ENCODE measurements around the gene FMN2. TPM values are rescaled to one million over a fixed set of nuclear protein-coding genes. Genes with fewer than 3 reads are reported as not detected.

FMN2 gene
- total RNA-seq, 1 donor from 2014 or later = not detected

DNA sequence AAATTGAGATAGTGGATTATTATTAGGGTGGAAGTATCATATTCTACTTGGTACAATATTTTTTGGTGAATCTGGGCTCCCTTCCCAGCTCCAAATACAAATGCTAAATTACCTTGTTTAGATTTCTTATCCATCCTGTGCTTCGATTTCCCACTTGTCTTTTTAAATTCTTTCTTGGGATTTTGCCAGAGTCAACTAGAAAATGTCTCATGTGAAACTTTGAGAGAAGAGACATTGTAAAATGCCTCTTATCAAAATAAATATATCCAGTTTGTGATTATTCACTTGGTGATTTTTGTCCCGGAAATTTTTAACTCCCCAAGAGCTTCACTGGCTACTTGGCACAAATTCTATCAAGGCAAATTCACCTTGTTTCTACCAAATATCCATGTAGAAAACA, 202.0 kb downstream of the FMN2 start:
- H3K4me1 Mint-ChIP-seq = no peaks in the 10 kb centered on the region
- no peak for ATAC-seq (ENCODE audit: low read depth)
- peaks cover 9% of the 10 kb centered on the region for H3K9me3 Mint-ChIP-seq
- H3K4me3 Mint-ChIP-seq = no peak overlapping the region
- intact Hi-C loops (cut with micrococcal nuclease) = no loop called here
- POLR2A ChIA-PET = no interaction called here
- no peak overlapping the region for H3K27ac Mint-ChIP-seq
- DNase-seq = no peak
- H3K36me3 Mint-ChIP-seq (ENCODE audit: low read depth) = no peaks in the 10 kb centered on the region
- H3K27me3 Mint-ChIP-seq = no peaks in the 10 kb centered on the region
- TF ChIP-seq, protein P1, sequence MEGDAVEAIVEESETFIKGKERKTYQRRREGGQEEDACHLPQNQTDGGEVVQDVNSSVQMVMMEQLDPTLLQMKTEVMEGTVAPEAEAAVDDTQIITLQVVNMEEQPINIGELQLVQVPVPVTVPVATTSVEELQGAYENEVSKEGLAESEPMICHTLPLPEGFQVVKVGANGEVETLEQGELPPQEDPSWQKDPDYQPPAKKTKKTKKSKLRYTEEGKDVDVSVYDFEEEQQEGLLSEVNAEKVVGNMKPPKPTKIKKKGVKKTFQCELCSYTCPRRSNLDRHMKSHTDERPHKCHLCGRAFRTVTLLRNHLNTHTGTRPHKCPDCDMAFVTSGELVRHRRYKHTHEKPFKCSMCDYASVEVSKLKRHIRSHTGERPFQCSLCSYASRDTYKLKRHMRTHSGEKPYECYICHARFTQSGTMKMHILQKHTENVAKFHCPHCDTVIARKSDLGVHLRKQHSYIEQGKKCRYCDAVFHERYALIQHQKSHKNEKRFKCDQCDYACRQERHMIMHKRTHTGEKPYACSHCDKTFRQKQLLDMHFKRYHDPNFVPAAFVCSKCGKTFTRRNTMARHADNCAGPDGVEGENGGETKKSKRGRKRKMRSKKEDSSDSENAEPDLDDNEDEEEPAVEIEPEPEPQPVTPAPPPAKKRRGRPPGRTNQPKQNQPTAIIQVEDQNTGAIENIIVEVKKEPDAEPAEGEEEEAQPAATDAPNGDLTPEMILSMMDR (IDR thresholded peaks at IDR 0.05) = no peak
- CTCF ChIA-PET = no interaction called here

DNA sequence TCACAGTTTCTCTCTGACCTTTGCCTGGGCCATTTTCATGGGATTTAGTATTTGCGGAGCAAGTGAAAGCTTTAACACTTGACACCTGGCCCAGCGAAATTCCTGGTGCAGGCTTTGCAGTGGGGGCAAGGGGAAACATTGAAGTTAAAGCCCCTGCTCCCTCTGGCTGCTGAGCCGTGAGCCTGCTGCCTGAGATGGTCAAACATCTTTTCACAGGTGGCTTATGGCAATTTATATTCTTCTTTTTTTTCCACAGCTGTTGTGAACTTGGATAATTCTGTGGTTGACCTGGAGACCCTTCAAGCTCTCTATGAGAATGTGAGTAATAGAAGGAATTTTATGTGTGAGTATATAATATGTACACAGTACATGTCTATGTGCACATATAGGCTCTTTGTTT, 202.9 kb downstream of the FMN2 start:
- ChIA-PET CTCF (no interaction called here), POLR2A (no interaction called here)
- Mint-ChIP-seq H3K27me3 (no peaks in the 10 kb centered on the region), H3K36me3 (ENCODE audit: low read depth) (no peaks in the 10 kb centered on the region), H3K27ac (no peak overlapping the region), H3K4me3 (no peak overlapping the region), H3K9me3 (peaks cover 9% of the 10 kb centered on the region), H3K4me1 (no peaks in the 10 kb centered on the region)
- ATAC-seq (ENCODE audit: low read depth) (no peak), DNase-seq (no peak)
- intact Hi-C loops (cut with micrococcal nuclease) = no loop called here
- TF ChIP-seq, protein P1 (IDR thresholded peaks at IDR 0.05) = no peak

DNA sequence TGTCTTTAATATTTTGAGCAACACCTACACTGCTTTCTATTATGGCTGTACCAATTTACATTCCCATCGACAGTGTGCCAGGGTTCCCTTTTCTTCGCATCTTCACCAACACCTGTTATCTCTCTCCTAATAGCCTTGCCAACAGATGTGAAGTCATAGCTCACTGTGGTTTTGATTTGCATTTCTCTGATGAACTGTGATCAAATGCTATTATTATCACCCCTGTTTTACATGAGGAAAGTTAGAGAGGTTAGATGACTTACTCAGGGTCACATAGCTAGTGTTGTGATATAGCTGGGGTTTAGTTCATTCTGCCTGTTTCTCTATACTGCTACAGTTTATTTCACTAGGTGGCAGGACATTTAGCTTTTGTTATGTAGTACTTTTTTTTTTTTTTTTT, 204.1 kb downstream of the FMN2 start:
- H3K4me1 Mint-ChIP-seq = no peaks in the 10 kb centered on the region
- CTCF ChIA-PET = no interaction called here
- POLR2A ChIA-PET = no interaction called here

DNA sequence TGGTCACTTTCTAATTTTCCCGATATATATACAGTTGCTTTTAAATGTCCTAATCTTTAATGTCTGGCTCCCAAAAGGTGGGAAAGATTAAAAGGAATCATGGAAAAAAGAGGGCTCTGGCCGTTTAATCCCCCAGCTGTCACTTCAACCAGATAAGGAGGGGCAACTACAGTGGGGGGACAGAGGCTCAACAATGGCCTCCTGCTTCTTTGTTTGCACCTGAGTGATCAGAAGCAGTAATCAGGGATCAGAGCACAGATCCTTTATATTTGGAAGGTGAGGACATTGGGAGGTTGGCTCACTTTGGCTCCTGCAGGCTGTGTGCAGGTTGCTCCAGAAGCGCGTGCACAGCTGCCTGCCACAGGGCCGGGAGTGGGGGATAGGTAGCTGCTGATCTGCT, 212.8 kb downstream of the FMN2 start:
- Mint-ChIP-seq H3K4me3 (no peak overlapping the region), H3K36me3 (ENCODE audit: low read depth) (no peaks in the 10 kb centered on the region), H3K27ac (no peak overlapping the region), H3K27me3 (no peaks in the 10 kb centered on the region), H3K4me1 (no peaks in the 10 kb centered on the region), H3K9me3 (peaks cover 14% of the 10 kb centered on the region)
- ATAC-seq (ENCODE audit: low read depth) = no peak
- ChIA-PET POLR2A (no interaction called here), CTCF (no interaction called here)
- DNase-seq = no peak
- TF ChIP-seq, protein P1 (IDR thresholded peaks at IDR 0.05) = no peak
- intact Hi-C loops (cut with micrococcal nuclease) = no loop called here

More for the DNA sequence above, 204.1 kb downstream of the FMN2 start:
- H3K36me3 Mint-ChIP-seq (ENCODE audit: low read depth) = no peaks in the 10 kb centered on the region
- H3K4me3 Mint-ChIP-seq = no peak overlapping the region
- intact Hi-C loops (cut with micrococcal nuclease) = no loop called here
- H3K9me3 Mint-ChIP-seq = peaks cover 16% of the 10 kb centered on the region
- ATAC-seq (ENCODE audit: low read depth) (no peak), DNase-seq (no peak)
- H3K27me3 Mint-ChIP-seq = no peaks in the 10 kb centered on the region
- TF ChIP-seq, protein P1 (IDR thresholded peaks at IDR 0.05) = no peak
- no peak overlapping the region for H3K27ac Mint-ChIP-seq

DNA sequence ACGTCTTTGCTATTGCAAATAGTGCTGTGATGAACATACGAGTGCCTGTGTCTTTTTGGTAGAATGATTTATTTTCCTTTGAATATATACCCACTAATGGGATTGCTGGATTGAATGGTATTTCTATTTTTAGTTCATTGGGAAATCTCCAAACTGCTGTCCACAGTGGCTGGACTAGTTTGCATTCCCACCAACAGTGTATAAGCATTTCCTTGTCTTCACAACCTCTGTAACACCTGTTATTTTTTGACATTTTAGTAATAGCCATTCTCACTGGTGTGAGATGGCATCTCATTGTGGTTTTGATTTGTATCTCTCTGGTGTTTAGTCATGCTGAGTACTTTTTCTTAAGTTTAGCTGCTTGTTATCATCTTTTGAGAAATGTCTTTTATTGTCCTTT, 215.0 kb downstream of the FMN2 start:
- POLR2A ChIA-PET = no interaction called here
- intact Hi-C loops (cut with micrococcal nuclease) = no loop called here
- ATAC-seq (ENCODE audit: low read depth) (no peak), DNase-seq (no peak)
- TF ChIP-seq, protein P1 (IDR thresholded peaks at IDR 0.05) = no peak
- Mint-ChIP-seq H3K27me3 (no peaks in the 10 kb centered on the region), H3K36me3 (ENCODE audit: low read depth) (no peaks in the 10 kb centered on the region), H3K4me3 (no peak overlapping the region), H3K27ac (no peak overlapping the region), H3K9me3 (peaks cover 7% of the 10 kb centered on the region), H3K4me1 (no peaks in the 10 kb centered on the region)
- CTCF ChIA-PET = no interaction called here
